Measurements from ENCODE around the gene DUSP3. TPM values are rescaled to one million over a fixed set of nuclear protein-coding genes. Genes with fewer than 3 reads are reported as not detected.

DUSP3 gene
- total RNA-seq, 4 donors from 2014 or later: 130 to 182 (median 158) TPM

- no peaks in the 10 kb centered on the region for H3K9me3 ChIP-seq
- DNase-seq (ENCODE audit: extremely low spot score): no peak
- intact Hi-C loops (cut with DNase I): loop anchor here (5.0 kb wide), 2 partner anchors 49 to 64 kb away; partner anchors contain the start of genes CD300LG and MPP3
- no peak overlapping the region for H3K4me3 ChIP-seq
- TF ChIP-seq EP300 (IDR thresholded peaks at IDR 0.05): no peak
- no peak for TF ChIP-seq CTCF (IDR thresholded peaks at IDR 0.05)
- TF ChIP-seq POLR2A (IDR thresholded peaks at IDR 0.05; ENCODE audit: low read depth): no peak
- no peak for TF ChIP-seq POLR2AphosphoS5 (IDR thresholded peaks at IDR 0.05)
- H3K27me3 ChIP-seq: no peaks in the 10 kb centered on the region
- peaks cover 4 to 12% (median 8%) of the 10 kb centered on the region in 4 donors for H3K4me1 ChIP-seq
- H3K36me3 ChIP-seq: no peaks in the 10 kb centered on the region
- WGBS: 88% methylated on average over 15 of the region's 15 CpGs
- H3K27ac ChIP-seq (replicated peaks in 1 of 4): no peak overlapping the region
Observed at GRCh38 chr17:43782913-43783680, 4.3 kb upstream of the DUSP3 start.

- WGBS: 78% methylated on average over 6 of the region's 7 CpGs
- intact Hi-C loops (cut with DNase I): loop anchor here (5.0 kb wide), 2 partner anchors 52 to 67 kb away; partner anchors contain the start of genes CD300LG and MPP3
- H3K9me3 ChIP-seq: no peaks in the 10 kb centered on the region
- no peak for TF ChIP-seq CTCF (IDR thresholded peaks at IDR 0.05)
- TF ChIP-seq POLR2AphosphoS5 (IDR thresholded peaks at IDR 0.05): no peak
- no peak for TF ChIP-seq EP300 (IDR thresholded peaks at IDR 0.05)
- no peak for TF ChIP-seq POLR2A (IDR thresholded peaks at IDR 0.05; ENCODE audit: low read depth)
- H3K27ac ChIP-seq (replicated peaks in 1 of 4): peak within 1 kb of the TSS; percentile 97 to 100 (median 100)
- peaks cover 0 to 17% (median 8%) of the 10 kb centered on the region in 4 donors for H3K36me3 ChIP-seq
- no peak for DNase-seq (ENCODE audit: extremely low spot score)
- peaks cover 29 to 41% (median 36%) of the 10 kb centered on the region in 4 donors for H3K4me1 ChIP-seq
- H3K4me3 ChIP-seq: peak within 1 kb of the TSS; percentile 87 to 99 (median 91)
- no peaks in the 10 kb centered on the region for H3K27me3 ChIP-seq
Observed at GRCh38 chr17:43780135-43780534, 1.4 kb upstream of the DUSP3 start, which contains the start of gene CFAP97D1. TSS of gene CFAP97D1 (plus strand) at chr17:43780435. CDS start at chr17:43780463, 28 bp downstream.

GRCh38 chr17:43779145-43780125, 658 bp upstream of the DUSP3 start:
- H3K27me3 ChIP-seq: no peaks in the 10 kb centered on the region
- 14% methylated on average over 10 of the region's 26 CpGs for WGBS
- peaks cover 29 to 46% (median 39%) of the 10 kb centered on the region in 4 donors for H3K4me1 ChIP-seq
- H3K27ac ChIP-seq (replicated peaks in 1 of 4): peak overlapping the region; percentile 97 to 100 (median 100)
- H3K4me3 ChIP-seq: peak overlapping the region; percentile 87 to 99 (median 91)
- no peaks in the 10 kb centered on the region for H3K9me3 ChIP-seq
- intact Hi-C loops (cut with DNase I): loop anchor here (5.0 kb wide), 2 partner anchors 53 to 68 kb away; partner anchors contain the start of genes CD300LG and MPP3
- peaks cover 4 to 23% (median 14%) of the 10 kb centered on the region in 4 donors for H3K36me3 ChIP-seq
- DNase-seq (ENCODE audit: extremely low spot score): no peak
- TF ChIP-seq EP300 (IDR thresholded peaks at IDR 0.05) (no peak), POLR2AphosphoS5 (IDR thresholded peaks at IDR 0.05) (peak in 1 of 2 donors; percentile 76), CTCF (IDR thresholded peaks at IDR 0.05) (peak in 2 of 3 experiments; percentile 12 to 27), POLR2A (IDR thresholded peaks at IDR 0.05; ENCODE audit: low read depth) (no peak)

- Histone ChIP-seq H3K9me3 (no peaks in the 10 kb centered on the region), H3K4me1 (peaks cover 34 to 51% (median 47%) of the 10 kb centered on the region in 4 donors), H3K27me3 (no peaks in the 10 kb centered on the region), H3K36me3 (peaks cover 48 to 71% (median 58%) of the 10 kb centered on the region in 4 donors), H3K27ac (replicated peaks in 1 of 4) (no peak overlapping the region), H3K4me3 (no peak overlapping the region)
- intact Hi-C loops (cut with DNase I): no loop called here
- TF ChIP-seq EP300 (IDR thresholded peaks at IDR 0.05): no peak
- TF ChIP-seq POLR2A (IDR thresholded peaks at IDR 0.05; ENCODE audit: low read depth): no peak
- TF ChIP-seq CTCF (IDR thresholded peaks at IDR 0.05): no peak
- no peak for TF ChIP-seq POLR2AphosphoS5 (IDR thresholded peaks at IDR 0.05)
- 88% methylated on average over 15 of the region's 16 CpGs for WGBS
- DNase-seq (ENCODE audit: extremely low spot score): no peak
Observed at GRCh38 chr17:43774304-43775250, 4.2 kb downstream of the DUSP3 start.

Data from esophagus muscularis mucosa (tissue), 4 donors.